GM19452 (cell line): ENCODE results near the gene CACYBP.

ENCODE experiments used
- ATAC-seq: cut with Tn5 transposase; IDR thresholded peaks from one replicate; pipeline ENCODE4 v1.9.1; 2021; ENCODE audit not compliant: unreplicated experiment

CACYBP gene, protein sequence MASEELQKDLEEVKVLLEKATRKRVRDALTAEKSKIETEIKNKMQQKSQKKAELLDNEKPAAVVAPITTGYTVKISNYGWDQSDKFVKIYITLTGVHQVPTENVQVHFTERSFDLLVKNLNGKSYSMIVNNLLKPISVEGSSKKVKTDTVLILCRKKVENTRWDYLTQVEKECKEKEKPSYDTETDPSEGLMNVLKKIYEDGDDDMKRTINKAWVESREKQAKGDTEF

DNA sequence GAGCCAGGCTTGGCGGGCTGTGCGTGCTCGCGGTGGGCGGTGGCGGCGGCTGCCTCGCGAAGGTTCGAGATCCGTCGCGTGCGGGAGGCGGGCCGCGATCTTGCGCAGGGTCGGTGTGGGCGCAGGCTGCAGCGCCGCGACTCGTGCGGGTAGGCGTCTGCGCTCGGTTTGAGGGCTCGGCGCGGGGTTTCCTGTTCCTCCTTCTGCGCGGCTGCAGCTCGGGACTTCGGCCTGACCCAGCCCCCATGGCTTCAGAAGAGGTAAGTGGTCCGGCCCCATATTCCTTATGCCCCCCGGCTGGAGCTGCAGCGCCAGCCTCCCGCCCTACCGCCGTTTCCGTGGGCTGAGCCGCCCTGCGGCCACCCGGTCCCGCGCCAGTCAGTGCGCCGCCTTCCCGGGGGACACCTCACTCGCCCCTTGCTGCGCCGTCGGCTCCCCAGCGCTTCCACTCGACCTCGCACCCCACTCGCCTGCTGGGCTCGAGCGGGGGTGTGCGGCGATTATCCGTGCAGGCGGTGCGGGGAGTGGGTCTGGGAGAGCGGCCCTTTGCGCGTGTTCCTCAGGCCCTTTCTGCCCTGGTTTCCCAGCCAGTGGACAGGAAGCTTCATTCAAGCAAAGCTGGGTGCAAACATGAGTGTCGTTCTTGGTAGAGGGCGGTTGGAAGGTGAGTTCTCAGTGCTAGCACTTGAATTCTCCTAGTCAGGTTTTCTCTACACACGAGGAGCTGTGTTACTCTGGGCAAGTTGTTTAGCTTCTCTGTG is at the start of gene CACYBP:
Gene CACYBP, plus strand, starts transcription at position 12 of the 761 bp plus-strand sequence. Its CDS starts 234 bp downstream, at position 246.
- ATAC-seq = peak; percentile 1

DNA sequence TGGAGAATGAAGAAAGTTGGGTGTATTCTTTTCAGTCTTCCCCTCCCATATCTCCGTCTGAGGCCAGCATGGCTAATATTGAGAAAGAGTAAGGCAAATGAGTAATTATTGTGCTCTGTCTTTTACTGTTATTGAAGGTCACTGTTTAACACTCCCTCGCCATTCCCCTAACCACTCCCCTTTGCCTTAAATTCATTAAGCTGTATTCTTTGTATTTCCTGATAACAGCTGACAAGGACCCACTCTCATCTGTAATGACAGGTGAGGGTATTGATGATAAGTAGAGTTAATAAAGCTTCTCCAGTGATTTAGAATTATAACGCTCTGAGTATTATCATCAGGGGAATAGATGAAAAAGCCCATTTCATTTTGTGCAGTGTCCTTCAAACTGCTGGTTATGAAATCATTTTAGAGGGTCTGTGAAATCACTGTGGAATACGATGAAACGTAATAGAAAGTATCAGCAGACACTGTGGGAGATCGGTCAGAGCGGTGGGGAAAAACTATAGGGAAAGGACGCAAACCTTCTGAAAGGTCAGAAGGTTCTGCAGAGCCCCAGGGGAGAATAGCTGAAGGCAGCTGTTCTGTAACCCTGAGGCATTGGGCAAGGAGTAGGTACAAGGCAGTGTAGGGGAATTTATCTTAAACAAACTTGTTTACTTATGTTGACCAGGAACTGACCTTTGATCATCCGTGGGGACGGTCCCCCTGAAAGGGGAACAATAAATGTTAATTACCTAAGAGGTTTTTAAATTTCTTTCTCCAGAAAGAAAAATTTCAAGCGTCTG is 46.3 kb upstream of the CACYBP start:
- peak; percentile 55 for ATAC-seq

DNA sequence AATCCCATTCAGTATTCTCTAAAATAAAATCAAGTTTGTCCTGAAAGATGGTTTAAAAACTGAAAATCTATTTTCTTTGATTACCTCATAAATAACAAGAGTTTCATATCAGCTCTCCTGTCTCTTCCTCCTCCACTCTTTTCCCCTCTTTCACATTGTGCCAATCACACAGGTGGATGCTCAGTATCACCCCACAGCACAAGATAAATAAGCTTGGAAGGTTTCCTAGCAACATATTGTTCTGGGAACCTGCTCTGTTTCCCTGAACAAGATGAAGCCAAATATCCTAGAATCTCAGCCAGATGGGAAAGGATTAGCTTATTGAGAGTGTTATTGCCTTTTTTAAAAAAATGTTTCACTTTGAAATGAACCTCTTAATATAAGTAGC is 45.7 kb upstream of the CACYBP start:
- ATAC-seq = peak; percentile 20

DNA sequence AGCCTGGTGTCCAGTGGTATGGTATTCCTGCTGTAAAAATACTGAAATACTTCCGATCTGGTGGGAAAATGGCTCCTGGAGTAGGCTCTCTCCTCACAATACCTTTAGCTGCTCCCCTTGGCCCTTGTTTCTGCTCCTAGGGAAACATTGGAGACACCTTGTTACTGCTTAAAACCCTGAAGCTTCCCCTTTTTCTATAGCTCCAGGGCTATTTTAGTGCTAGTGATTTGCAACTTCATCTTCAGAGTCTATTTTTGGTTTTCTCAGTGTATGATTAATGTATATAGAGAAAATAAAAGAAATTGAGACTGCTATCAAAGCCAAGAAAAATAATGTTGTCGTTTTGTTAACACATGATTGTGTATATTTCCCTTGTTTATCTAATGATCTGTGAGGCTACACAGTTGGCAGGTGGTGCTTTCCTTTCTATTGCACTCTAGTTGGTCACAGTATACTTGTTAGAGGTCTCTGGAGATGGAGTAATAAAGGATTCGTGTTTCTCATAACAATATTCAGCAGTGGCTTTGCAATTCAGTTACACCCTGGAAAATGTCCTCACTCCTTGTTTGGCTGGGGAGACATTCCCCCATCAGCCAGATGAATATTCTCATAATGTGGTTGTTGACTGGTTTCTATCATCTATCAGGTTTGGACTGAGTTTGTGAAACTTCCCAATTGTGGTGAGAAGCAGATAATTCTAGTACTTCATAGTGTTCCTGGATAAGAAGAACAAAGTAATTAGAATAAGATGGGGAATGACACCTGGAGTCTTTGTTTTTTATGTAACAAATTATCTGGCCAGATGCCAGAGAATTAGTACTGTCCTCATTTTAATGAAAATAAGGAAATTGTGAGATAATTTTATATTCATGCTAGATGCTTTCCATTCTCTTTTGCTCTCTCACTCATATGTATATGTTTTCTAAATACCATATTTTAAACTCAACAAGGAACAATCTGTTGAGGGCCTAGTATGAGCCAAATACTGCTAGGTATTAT is 44.8 kb upstream of the CACYBP start:
- no peak for ATAC-seq

DNA sequence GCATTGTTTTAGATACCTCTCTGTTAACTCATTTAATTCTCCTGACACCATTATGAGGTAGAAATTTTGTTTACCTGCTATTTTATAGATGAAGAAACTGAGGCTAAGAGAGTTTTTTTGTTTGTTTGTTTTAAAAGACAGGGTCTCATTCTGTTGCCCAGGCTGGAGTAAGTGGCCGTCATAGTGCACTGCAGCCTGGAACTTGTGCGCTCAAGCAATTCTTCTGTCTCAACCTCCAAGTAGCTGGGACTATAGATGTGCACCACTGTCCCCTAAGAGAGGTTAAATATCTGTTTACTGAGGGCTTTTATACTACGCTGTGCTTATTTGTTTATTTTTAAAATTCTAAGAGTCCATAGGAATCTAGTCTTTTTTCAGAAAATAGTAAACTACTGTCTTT is 43.7 kb upstream of the CACYBP start:
- no peak for ATAC-seq

DNA sequence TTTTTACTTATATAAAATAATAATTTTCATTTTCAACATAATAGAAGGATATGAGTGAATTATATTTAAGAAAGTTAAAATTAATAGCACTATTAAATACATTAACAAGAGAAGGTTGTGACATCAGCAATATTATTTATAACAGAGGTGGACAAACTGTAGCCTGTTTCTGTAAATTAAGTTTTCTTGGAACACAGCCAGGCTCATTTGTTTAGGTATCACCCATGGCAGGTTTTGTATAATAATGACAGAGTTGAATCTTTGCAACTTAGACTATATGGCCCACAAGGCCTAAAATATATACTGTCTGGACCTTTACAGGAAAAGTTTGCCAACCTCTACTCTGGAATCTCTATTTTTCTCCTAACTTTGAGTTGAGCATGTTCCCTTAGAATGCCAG is 42.8 kb upstream of the CACYBP start:
- no peak for ATAC-seq

DNA sequence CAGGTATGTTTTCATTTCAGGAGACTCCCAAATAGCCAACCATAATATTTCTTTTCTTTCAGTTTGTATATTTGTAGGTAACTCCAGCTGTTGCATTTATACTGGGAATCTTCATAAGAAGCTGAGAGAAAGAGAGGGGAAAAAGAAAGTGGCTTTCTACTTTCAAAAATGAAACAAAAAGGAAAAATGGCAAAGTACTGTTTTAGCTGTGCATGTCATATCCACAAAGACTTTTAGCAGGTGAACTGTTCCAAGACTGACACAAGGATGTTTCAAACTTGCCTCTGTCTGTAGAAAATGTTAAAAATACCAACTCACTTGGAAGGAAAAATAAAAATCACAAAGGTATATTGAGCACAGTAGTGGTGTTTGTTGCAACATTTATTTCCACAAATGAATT is 41.9 kb upstream of the CACYBP start:
- no peak for ATAC-seq

DNA sequence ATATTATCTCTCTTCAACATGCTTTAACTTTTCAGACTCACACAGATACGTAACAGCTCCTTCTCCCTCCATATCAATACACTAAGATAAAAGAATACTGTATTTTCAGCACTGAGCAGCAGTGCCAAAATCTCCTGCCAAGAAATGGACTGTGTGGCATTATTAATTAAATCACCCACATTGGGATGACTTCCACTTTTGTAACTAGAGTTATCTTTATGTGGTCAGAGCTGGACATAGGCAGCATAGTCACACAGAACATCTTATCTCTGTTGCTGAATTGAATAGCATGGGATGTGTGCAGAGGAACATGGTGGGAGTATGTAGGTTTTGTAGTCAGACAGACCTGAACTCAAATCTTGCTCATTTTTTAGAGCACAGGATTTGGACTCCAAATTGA is 41.4 kb upstream of the CACYBP start:
- no peak for ATAC-seq

DNA sequence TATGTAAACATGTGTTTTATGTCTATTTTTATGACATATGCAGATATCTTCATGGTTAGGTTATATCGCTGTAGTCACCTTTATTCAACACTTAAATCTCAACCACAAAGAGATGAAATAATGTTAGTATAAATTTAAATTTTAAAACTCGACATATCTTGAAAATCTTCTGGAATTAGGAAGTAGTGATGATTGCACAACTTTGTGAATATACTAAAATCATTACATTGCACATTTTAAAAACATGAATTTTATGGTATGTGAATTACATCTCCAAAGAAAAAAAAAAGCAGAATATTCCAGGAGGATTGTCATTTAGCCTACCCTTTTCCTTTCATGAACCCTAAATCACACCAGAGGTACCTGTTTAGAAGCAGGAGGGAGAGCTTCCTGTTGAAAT is 39.4 kb upstream of the CACYBP start:
- no peak for ATAC-seq

DNA sequence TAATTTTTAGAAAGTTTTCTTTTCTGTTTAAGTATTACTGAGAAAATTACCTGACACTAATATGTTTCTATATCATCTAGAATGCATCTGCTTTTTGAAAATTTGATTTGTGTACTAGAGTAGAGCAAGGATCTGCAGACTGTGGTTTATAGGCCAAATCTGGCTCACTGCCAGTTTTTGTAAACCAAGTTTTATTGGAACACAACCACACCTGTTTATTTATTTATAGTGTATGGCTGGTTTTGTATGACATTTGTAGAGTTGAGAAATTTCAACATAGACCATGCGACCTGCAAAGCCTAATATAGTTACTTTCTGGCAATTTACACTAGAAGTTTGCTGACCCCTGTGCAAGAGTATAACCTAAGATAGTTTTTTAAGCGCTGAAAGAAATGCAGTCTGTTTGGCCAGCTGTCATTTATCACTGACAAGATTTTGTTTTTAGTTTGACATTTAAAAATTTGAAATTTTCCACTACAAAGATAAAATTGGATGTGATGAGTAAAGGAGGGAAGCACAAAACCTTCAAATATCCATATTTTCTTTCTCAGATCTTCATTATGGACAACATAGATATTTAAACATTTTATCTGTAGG is 36.1 kb upstream of the CACYBP start:
- no peak for ATAC-seq

DNA sequence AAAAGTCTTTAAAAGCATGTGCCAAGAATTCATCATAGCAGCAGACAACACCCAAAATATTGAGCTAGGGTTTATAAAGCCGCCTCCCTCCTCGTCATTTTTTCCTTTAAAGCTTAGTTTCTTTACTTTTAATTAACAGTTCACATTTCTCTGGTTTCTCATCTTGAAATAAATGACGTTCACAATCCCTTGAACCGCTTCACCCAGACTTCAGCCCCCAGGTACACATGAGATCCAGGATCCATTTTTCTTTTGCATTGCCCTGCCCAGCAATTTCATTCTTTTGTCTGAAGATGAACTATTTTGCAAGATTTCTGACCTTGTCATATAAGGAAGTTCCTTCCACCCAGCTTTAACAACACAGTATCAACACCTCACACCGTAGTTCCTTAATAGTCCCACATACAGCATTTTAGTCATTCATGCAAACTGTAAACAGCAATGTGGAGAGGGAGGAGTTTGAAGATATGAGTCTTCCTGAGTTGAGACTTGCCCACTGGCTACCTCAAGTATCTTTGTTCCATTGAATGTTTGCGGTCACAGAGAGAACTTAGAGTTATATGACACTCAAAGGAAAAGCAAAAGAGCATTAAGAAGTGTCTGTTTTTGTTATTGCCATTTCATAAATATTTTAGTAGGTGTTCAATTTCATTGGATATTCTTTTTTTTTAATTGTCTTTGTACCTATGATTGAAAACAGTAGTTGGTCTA is 35.3 kb upstream of the CACYBP start:
- ATAC-seq = no peak

DNA sequence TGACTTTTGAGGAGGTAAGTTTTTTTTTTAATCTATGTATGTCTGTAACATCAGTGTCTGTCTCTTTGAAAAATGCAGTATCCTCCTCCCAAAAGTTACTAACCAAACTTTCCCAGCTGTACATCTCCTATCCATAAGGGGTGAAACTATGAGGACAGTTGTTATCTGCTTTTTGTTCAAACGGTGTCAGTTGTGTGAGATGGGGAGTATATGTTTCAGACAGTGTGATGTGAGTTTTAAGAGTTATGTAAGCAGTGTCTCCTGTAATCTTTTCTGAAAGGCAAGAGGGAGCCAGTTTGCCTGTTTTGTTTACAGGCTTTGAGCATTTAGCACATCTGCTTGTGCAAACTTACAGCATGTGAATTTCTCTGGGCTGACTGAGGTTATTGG is 34.8 kb upstream of the CACYBP start:
- ATAC-seq = no peak

DNA sequence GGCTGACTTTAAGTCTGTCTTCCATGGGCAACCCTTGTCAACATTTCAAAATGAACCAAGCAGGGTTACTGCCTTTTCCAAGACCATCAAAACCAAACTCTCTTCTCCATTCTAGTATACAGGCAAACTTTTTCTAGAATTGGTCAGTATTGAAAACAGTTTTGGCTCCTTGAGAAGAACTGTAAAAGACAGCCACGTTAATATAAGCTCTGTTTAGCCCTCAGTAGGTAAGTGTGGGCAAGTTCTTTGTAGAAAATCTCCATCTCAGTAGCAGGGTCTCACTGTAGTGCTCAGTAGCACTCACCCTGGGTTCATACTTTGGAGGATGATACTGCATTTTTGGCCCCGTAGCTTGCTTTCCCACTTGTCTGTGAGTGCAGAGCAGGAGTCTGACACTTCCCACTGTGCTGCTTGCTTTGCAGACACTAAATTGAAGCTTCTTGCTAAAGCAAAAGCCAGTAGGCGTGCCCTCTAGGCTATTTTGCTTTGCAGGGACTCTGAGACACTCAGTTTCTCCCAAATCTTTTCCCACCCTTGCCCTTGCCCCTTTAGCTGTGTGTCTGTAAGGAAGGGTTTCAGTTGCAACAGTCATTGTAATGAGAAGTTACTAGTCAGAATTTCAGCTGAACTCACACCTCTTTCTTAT is 34.3 kb upstream of the CACYBP start:
- ATAC-seq = no peak

DNA sequence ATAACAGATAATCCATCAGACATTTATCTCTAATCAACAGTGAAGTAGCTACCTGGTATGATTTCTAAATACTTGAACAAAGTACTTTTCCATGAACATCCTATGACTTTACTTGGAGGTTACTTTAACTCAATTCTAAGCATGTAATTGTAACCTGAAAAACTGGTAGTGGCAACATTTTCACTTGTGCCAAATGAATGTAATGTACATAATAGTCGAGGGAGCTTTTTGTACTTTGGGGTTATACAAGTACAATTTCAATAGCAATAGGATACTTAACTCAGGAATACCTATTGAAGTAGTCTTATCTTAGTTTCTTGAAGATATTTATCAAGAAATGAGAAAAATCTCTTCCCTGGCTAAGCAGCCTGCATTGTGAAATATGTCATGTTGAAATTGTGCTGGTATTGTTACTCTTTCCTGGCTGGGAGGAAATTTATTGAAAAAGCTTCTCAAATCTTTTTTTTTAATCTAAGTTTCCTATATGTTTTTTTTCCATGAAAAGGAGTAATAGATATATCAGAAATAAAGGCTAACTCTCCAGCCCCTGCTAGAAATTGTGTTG is 33.7 kb upstream of the CACYBP start:
- no peak for ATAC-seq

DNA sequence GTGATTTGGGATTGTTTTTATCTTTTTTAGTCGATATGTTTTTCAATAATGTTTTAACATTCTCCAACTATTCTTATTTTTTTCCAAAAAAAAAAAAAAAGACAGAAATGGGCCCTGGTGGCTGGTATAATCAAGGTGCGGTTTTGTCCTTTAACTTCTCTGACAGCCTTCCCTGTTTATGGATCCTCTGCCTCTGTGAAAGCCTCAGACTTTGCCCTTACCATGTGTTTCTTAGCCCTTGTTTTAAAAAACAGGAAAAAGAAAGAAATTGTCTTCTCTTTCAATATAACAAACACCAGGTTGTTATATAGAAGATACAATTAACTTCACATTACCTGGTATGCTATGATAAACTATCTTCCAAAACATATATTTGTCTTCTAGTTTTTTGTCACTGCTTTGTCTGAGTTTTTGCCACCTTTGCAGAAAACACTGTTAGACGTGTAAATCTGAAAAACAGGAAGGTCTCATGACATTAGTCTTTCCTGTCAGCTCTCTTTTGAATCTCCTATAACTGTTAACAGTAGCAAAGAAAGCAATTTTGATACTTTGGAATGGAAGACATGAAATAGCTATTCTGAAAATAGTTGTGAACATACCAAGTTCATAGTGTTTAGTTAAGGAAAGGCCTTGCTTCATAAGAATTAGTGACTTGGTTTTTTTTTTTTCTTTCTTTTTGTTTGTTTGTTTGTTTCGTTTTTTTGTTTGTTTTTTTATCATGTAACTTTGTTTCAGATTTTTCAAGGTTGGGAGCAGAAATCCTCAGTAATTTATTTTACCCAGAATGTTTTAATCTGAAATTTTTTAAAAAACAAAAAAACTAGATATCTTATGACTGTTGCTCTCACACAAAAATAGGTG is 31.7 kb upstream of the CACYBP start:
- ATAC-seq = no peak

DNA sequence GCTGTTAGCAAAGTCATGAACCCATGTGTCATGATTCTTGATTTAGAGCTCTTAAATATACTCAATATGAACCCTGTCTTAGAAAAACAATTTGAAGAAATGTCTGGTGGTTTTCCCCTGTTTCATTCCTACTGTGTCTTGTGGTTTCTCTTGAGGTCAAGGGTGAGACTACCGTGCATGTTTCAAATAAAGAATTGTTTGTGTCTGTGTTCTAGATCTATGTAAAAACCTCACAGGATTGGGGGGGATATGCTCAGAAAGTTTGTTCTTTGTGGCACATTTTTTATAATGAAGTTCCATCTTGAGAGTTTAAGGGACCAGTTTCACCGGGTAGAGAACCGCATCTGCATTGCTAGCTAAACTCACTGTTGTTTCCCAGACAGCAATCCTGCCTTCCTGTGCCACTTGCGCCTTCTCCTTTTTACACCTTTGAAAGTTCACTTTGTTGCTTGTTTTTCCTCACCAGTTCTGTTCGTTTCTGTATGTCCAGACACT is 30.9 kb upstream of the CACYBP start:
- ATAC-seq = peak; percentile 68

DNA sequence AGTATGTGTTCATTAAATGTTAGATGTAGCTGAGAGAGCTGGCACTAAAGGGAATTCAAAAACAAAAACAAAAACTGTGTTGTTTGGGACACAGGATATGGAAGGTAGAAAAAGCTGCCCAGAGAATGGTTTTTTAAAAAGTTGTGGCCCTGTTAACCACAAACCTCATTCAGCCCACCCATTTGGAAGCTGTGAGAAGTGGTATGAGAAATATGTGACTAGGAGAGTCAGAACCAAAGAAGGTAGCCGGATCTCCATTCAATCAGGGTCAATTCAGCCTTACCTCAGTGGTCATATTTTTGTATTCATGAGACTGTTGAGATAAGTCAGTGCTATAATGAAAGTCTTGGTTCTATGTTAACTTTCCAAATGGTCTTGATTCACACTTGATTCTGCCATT is 29.8 kb upstream of the CACYBP start:
- peak; percentile 39 for ATAC-seq

DNA sequence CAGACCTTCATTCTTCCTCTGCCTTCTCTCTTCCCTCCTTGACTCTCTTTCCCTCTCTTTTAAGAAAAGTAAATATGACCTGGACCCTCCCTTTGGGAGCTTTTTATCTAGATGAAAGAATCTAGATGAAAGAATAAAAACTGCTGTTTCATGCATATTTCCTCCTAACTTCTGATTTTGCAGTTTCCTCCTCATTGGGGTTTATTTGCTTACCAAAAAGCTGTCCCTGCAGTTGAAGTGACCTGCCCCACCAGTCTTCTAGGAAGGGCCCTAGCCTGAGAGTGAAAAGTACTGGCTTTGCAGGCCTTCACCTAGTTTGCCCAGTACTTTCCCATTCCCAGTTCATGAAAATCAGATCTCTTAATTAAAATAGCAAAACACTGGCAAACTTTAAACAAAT is 28.3 kb upstream of the CACYBP start:
- ATAC-seq = no peak
